ENCODE results near the gene PFDN2. TPM values are rescaled to one million over a fixed set of nuclear protein-coding genes. Genes with fewer than 3 reads are reported as not detected.
A peak's percentile ranks its signal among the peaks of the same experiment; 100 is the strongest.

The PFDN2 gene
- total and polyA plus RNA-seq, 2 donors (not counting 3 experiments of a cell fraction or from before 2014, with no cell fraction given), result 104 to 157 TPM

- Histone ChIP-seq H4K20me1 (replicated peaks; ENCODE audit: control insufficient read depth, extremely low read depth, insufficient read depth, low read length) (no peaks in the 10 kb centered on the region), H3K4me1 (ENCODE audit: control insufficient read depth, extremely low read depth, insufficient read depth, low read length) (peaks cover 16% of the 10 kb centered on the region), H3K9me3 (replicated peaks; ENCODE audit: control insufficient read depth, insufficient read depth, low read length) (no peaks in the 10 kb centered on the region), H3K4me2 (ENCODE audit: insufficient read depth, low read length) (peak overlapping the region; percentile 93), H3K27me3 (ENCODE audit: control insufficient read depth in 2 of 2, insufficient read depth in 2 of 2, low read length in 2 of 2) (no peaks in the 10 kb centered on the region), H2AFZ (ENCODE audit: low read depth, low read length) (peak overlapping the region; percentile 79), H3K9ac (replicated peaks; ENCODE audit: extremely low read depth, insufficient read depth, low read length) (peak overlapping the region; percentile 82), H3K79me2 (ENCODE audit: control insufficient read depth, insufficient read depth, low read length) (no peaks in the 10 kb centered on the region), H3K27ac (ENCODE audit: insufficient read depth, low read depth, low read length) (peak overlapping the region; percentile 74), H3K9me1 (replicated peaks; ENCODE audit: control insufficient read depth, extremely low read depth, insufficient read depth, low read length) (no peaks in the 10 kb centered on the region), H3K36me3 (ENCODE audit: control insufficient read depth in 2 of 2, extremely low read depth in 1 of 2, insufficient read depth in 2 of 2, low read length in 2 of 2) (peaks cover 11 to 26% of the 10 kb centered on the region in 2 experiments), H3K4me3 (replicated peaks in 1 of 3; ENCODE audit: insufficient read depth in 1 of 3, low read depth in 1 of 3, low read length in 3 of 3) (peak overlapping the region; percentile 81 to 87 (median 87))
- FAIRE-seq (no peak), DNase-seq (ENCODE audit: low read depth, low spot score) (no peak)
- TSS peak; percentile 30 for BruUV-seq (replicated peaks)
- CTCF ChIA-PET, result interaction anchor here (0.6 to 3.1 kb wide), 16 partner anchors 7 to 215 kb away, joined by 3 to 35 read pairs (median 7); partner anchors contain the start of genes ADAMTS4, B4GALT3, CFAP126 and DEDD
- TF ChIP-seq EZH2 (IDR thresholded peaks at IDR 0.05; ENCODE audit: borderline replicate concordance, low read depth, low read length, severe bottlenecking), result no peak
- TF ChIP-seq, protein P1, sequence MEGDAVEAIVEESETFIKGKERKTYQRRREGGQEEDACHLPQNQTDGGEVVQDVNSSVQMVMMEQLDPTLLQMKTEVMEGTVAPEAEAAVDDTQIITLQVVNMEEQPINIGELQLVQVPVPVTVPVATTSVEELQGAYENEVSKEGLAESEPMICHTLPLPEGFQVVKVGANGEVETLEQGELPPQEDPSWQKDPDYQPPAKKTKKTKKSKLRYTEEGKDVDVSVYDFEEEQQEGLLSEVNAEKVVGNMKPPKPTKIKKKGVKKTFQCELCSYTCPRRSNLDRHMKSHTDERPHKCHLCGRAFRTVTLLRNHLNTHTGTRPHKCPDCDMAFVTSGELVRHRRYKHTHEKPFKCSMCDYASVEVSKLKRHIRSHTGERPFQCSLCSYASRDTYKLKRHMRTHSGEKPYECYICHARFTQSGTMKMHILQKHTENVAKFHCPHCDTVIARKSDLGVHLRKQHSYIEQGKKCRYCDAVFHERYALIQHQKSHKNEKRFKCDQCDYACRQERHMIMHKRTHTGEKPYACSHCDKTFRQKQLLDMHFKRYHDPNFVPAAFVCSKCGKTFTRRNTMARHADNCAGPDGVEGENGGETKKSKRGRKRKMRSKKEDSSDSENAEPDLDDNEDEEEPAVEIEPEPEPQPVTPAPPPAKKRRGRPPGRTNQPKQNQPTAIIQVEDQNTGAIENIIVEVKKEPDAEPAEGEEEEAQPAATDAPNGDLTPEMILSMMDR (IDR thresholded peaks at IDR 0.05; ENCODE audit: extremely low read depth in 1 of 2, insufficient read depth in 1 of 2, low read depth in 1 of 2, low read length in 2 of 2), result no peak
- TF ChIP-seq MYC (IDR thresholded peaks at IDR 0.05; ENCODE audit: low read depth, low read length), result no peak
- no peak for TF ChIP-seq GATA2 (IDR thresholded peaks at IDR 0.05; ENCODE audit: insufficient read depth, insufficient read length, low read depth, low read length)
- TF ChIP-seq JUN (IDR thresholded peaks at IDR 0.05; ENCODE audit: borderline replicate concordance, insufficient read depth, insufficient read length, low read depth), result no peak
- no peak for TF ChIP-seq FOS (IDR thresholded peaks at IDR 0.05; ENCODE audit: borderline replicate concordance, insufficient read depth, low read length)
- no peak for TF ChIP-seq POLR2A (IDR thresholded peaks at IDR 0.05; ENCODE audit: low read depth, low read length)
- TF ChIP-seq POLR2AphosphoS5 (IDR thresholded peaks at IDR 0.05; ENCODE audit: insufficient read depth, low read depth, low read length), result no peak
- TF ChIP-seq, protein P2, sequence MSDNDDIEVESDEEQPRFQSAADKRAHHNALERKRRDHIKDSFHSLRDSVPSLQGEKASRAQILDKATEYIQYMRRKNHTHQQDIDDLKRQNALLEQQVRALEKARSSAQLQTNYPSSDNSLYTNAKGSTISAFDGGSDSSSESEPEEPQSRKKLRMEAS (IDR thresholded peaks at IDR 0.05; ENCODE audit: insufficient read depth, insufficient read length), result no peak
- POLR2A ChIA-PET, result interaction anchor here (0.5 to 2.2 kb wide), 4 partner anchors 13 to 215 kb away, joined by 3 to 8 read pairs (median 4); partner anchors contain the start of gene TOMM40L
- dilution Hi-C loops (cut with MboI; ENCODE audit: extremely low pct_ligation_motif_present, low sequenced_read_pairs) (no loop called here), intact Hi-C loops (cut with micrococcal nuclease) (loop anchor here (1.0 to 2.0 kb wide), 4 partner anchors 10 to 216 kb away; partner anchors contain the start of gene B4GALT3)
These were observed 49.1 kb upstream of the PFDN2 start for GRCh38 chr1:161166669-161167548.
